Body of pancreas (tissue), 4 donors: Measurements from ENCODE around the gene CCNY. TPM values are rescaled to one million over a fixed set of nuclear protein-coding genes. Genes with fewer than 3 reads are reported as not detected.

Source experiments
- ATAC-seq: fragments of 150-250 bp; one replicate; pipeline ENCODE4 v1.9.1; 2016
- DNase-seq, 4 donors: peaks; one replicate each; pipeline ENCODE4 v3.0.0-alpha.2; 2019
- H3K27ac ChIP-seq, 4 donors: fragments of 200-600 bp; sonication (generic); 1 replicate in 3 of 4; 2 replicates in 1 of 4; pipeline versions ENCODE4 v1.5.1 to v1.6.1; 2016 to 2019; ENCODE audit warnings: mild to moderate bottlenecking in 1 of 4, mixed read lengths in 1 of 4, moderate library complexity in 1 of 4
- H3K27me3 ChIP-seq, 2 donors: fragments of 200-600 bp; sonication (generic); one replicate each; pipeline ENCODE4 v1.6.0; 2016; ENCODE audit warnings: mild to moderate bottlenecking in 1 of 2
- H3K36me3 ChIP-seq, 2 donors: fragments of 200-600 bp; sonication (generic); replicated peaks in 1 of 2; 2 replicates each; pipeline ENCODE4 v1.5.1; 2016; ENCODE audit warnings: low read depth in 2 of 2; ENCODE audit not compliant: insufficient read depth in 1 of 2
- H3K4me1 ChIP-seq: fragments of 200-600 bp; sonication (generic); one replicate; pipeline ENCODE4 v1.6.0; 2016
- H3K4me3 ChIP-seq, 2 donors: fragments of 200-600 bp; sonication (generic); 1 replicate in 1 of 2; 2 replicates in 1 of 2; pipeline ENCODE4 v1.5.1; 2016 to 2019
- H3K9me3 ChIP-seq, 3 donors: fragments of 200-600 bp; sonication (generic); 1 replicate in 2 of 3; 2 replicates in 1 of 3; pipeline ENCODE4 v1.5.1; 2016
- POLR2A ChIP-seq, 3 donors: fragments of 450-650 bp; IDR thresholded peaks; one replicate each; pipeline ENCODE4 v1.6.1; 2016; ENCODE audit warnings: antibody characterized with exemption in 3 of 3, mild to moderate bottlenecking in 2 of 3
- WGBS, 2 donors: methylation state at CpG; one replicate each; pipeline ENCODE4 v1.1.5; 2017; 5-methylcytosine and 5-hydroxymethylcytosine counted together
- intact Hi-C: fragments of 100-400 bp; cut with DNase I; formaldehyde crosslinking; loops from one replicate; pipeline ENCODE4 v1.15.1; 2023
- total RNA-seq, 2 donors: library from RNA; depleted of rRNA; stranded (reverse); fragments of >200 nt; gene quantifications; one replicate each; pipeline ENCODE4 v1.1.0, GENCODE V29; 2016
- TF ChIP-seq, protein P1 (sequence below), 7 experiments: fragments of 450-650 bp in 4 of 7; fragments of 200-600 bp in 3 of 7; sonication (generic) in 3 of 7; IDR thresholded peaks; one replicate each; pipeline ENCODE4 v1.5.1; 2016 to 2019; ENCODE audit warnings: antibody characterized with exemption in 7 of 7

CCNY gene
- total RNA-seq, 2 donors from 2014 or later = 9.6 to 18.9 TPM

DNA sequence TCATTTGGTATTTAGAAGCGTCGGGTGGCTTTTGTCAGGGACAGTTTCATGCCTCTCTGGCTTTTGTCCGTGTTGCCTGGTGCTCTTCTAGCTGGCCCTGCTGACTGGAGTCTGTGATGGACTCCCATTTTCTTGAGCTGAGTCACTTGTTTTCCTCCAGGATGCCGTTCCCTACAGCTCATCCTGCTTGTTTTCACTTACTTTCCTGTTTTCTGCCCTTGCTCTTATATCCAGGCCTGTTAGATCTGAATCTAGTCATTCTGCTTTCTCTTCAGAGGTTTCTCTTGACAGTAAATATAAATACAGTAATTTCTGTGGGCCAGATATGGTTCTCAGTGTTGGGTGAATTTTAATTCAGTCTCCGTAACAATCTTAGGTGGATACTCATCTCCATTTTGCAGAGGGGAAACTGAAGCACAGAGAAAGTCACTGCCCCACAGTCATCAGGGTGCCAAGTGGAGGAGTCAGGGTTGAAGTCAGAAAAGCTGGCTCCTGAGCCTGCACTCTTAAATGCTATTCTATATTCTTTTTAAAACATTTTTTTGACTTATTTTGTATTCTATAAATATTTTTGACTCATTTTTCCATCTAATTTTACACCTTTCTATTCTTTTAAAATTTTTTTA, 85.4 kb downstream of the CCNY start:
- Histone ChIP-seq H3K27me3 (no peaks in the 10 kb centered on the region), H3K36me3 (no peaks in the 10 kb centered on the region), H3K4me3 (no peak overlapping the region), H3K27ac (no peak overlapping the region), H3K4me1 (peaks cover 39% of the 10 kb centered on the region), H3K9me3 (no peaks in the 10 kb centered on the region)
- TF ChIP-seq, protein P1, sequence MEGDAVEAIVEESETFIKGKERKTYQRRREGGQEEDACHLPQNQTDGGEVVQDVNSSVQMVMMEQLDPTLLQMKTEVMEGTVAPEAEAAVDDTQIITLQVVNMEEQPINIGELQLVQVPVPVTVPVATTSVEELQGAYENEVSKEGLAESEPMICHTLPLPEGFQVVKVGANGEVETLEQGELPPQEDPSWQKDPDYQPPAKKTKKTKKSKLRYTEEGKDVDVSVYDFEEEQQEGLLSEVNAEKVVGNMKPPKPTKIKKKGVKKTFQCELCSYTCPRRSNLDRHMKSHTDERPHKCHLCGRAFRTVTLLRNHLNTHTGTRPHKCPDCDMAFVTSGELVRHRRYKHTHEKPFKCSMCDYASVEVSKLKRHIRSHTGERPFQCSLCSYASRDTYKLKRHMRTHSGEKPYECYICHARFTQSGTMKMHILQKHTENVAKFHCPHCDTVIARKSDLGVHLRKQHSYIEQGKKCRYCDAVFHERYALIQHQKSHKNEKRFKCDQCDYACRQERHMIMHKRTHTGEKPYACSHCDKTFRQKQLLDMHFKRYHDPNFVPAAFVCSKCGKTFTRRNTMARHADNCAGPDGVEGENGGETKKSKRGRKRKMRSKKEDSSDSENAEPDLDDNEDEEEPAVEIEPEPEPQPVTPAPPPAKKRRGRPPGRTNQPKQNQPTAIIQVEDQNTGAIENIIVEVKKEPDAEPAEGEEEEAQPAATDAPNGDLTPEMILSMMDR (IDR thresholded peaks at IDR 0.05) = no peak
- no peak for TF ChIP-seq POLR2A (IDR thresholded peaks at IDR 0.05)
- no peak for ATAC-seq
- WGBS, 2 donors = 69 to 83% methylated on average over 5 of the region's 5 CpGs
- intact Hi-C loops = no loop called here
- DNase-seq = peak in 1 of 4 donors; percentile 28

DNA sequence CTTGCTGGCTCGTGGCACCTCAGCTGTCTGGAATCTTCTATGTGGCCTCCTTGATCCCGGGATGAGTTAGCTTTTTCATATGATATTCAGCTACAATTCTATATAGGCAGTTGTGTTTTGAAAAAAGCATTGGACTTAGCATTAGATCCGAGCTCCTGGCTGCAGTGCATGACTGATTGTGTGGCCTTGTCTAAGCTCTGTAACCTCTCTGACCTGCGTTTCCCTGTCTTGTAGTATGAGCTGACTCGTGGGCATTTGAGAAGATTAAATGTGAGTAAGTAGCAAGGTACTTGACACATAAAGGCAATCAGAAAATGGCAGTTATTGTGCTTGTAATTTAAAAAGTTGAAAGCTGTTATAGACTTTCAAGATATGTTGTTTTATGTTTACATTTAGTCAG, 85.9 kb downstream of the CCNY start:
- 35 to 36% methylated on average over 5 of the region's 5 CpGs for WGBS, 2 donors
- H3K4me1 ChIP-seq = peaks cover 44% of the 10 kb centered on the region

DNA sequence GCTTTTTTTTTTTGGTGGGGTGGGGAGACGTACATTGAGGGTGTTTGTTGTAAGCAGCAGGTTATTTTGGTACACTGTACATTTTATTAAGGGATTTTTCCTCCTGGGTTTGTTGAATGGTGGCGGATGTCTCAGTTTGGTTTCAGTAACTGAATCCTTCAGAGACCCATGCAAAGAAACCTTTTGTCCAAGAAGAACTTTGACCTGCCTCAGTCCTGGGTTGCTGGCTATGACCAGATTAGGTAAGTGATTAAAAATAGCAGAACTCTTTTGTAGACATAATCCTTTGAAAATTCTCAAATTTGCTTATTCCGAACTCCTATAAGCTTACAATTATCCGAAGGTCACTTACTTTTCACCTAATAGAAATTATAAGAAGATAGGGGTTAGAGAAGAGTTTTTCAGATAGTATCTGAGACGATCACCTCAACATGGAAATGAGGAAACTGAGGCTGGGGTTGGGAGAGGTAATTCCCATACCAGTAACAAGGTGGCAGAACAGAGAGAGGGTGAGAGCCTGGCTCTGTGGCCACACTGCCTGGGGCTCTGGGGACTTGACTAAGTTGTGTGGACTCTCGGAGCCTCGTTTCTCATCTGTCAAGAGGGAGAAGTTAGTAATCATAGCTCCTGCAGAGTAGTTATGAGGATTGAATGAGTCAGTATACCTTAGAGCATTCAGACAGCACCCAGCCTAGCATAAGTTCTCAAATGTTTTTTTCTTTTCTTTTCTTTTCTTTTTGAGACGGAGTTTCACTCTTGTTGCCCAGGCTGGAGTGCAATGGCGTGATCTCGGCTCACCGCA, 87.4 kb downstream of the CCNY start:
- 95 to 97% methylated on average over 11 of the region's 11 CpGs for WGBS, 2 donors
- Histone ChIP-seq H3K27me3 (no peaks in the 10 kb centered on the region), H3K4me1 (peaks cover 50% of the 10 kb centered on the region), H3K9me3 (no peaks in the 10 kb centered on the region), H3K4me3 (no peak overlapping the region), H3K36me3 (no peaks in the 10 kb centered on the region), H3K27ac (peak overlapping the region in 3 of 4 donors; percentile 49 to 74 (median 54))
- ATAC-seq (no peak), DNase-seq (no peak)
- intact Hi-C loops = no loop called here
- TF ChIP-seq POLR2A (IDR thresholded peaks at IDR 0.05) = no peak
- TF ChIP-seq, protein P1 (IDR thresholded peaks at IDR 0.05) = no peak

More for the DNA sequence above, 85.9 kb downstream of the CCNY start:
- TF ChIP-seq, protein P1 (IDR thresholded peaks at IDR 0.05) = no peak
- no peak for TF ChIP-seq POLR2A (IDR thresholded peaks at IDR 0.05)
- Histone ChIP-seq H3K27me3 (no peaks in the 10 kb centered on the region), H3K9me3 (no peaks in the 10 kb centered on the region), H3K36me3 (no peaks in the 10 kb centered on the region), H3K4me3 (no peak overlapping the region), H3K27ac (no peak overlapping the region)
- ATAC-seq = no peak
- no peak for DNase-seq
- intact Hi-C loops = no loop called here

GRCh38 chr10:35424680-35425285, 88.5 kb downstream of the CCNY start:
- 41 to 48% methylated on average over 7 to 8 of the region's 8 CpGs for WGBS, 2 donors
- Histone ChIP-seq H3K36me3 (no peaks in the 10 kb centered on the region), H3K9me3 (no peaks in the 10 kb centered on the region), H3K27ac (peak overlapping the region in 3 of 4 donors; percentile 49 to 74 (median 54)), H3K4me1 (peaks cover 50% of the 10 kb centered on the region), H3K27me3 (no peaks in the 10 kb centered on the region), H3K4me3 (no peak overlapping the region)
- ATAC-seq (peak; percentile 68), DNase-seq (peak in 3 of 4 donors; percentile 32 to 53 (median 42))
- TF ChIP-seq, protein P1 (IDR thresholded peaks at IDR 0.05) = no peak
- no peak for TF ChIP-seq POLR2A (IDR thresholded peaks at IDR 0.05)
- intact Hi-C loops = no loop called here
